HepG2 (cell line): ENCODE results near the gene SBSN.

Experiments used
- GLI4 ChIP-seq: sonication (generic); formaldehyde crosslinking; IDR thresholded peaks from 2 replicates; pipeline ENCODE4 v1.5.1; 2020; ENCODE audit warnings: missing genetic modification reagents, mild to moderate bottlenecking, moderate library complexity, borderline replicate concordance
- NFYC ChIP-seq: IDR thresholded peaks from 2 replicates; pipeline ENCODE4 v1.6.1; 2016; ENCODE audit warnings: missing genetic modification reagents, missing compliant biosample characterization
- POLR2A ChIP-seq, 2 experiments: IDR thresholded peaks; 2 replicates each; pipeline ENCODE4 v1.6.1; 2011; ENCODE audit warnings: low read depth in 2 of 2, low read length in 2 of 2, mild to moderate bottlenecking in 1 of 2, moderate library complexity in 1 of 2; ENCODE audit not compliant: insufficient read depth in 1 of 2
- TCF7L2 ChIP-seq: IDR thresholded peaks from 2 replicates; pipeline ENCODE4 v1.6.1; 2011; ENCODE audit warnings: mild to moderate bottlenecking, low read depth, low read length, moderate library complexity
- YY1 ChIP-seq: IDR thresholded peaks from 2 replicates; pipeline ENCODE4 v1.6.1; 2011; ENCODE audit warnings: low read length, low read depth, moderate library complexity, mild to moderate bottlenecking; ENCODE audit not compliant: insufficient read depth, insufficient replicate concordance
- ZNF329 ChIP-seq: sonication (generic); formaldehyde crosslinking; IDR thresholded peaks from 2 replicates; pipeline ENCODE4 v1.9.0; 2021; ENCODE audit warnings: low read depth, mild to moderate bottlenecking, missing genetic modification reagents
- ZNF501 ChIP-seq: sonication (generic); formaldehyde crosslinking; IDR thresholded peaks from 2 replicates; pipeline ENCODE4 v1.5.1; 2020; ENCODE audit warnings: mild to moderate bottlenecking, moderate library complexity, missing genetic modification reagents
- ZNF510 ChIP-seq: sonication (generic); formaldehyde crosslinking; IDR thresholded peaks from 2 replicates; pipeline ENCODE4 v1.4.0; 2020; ENCODE audit warnings: low read depth, mild to moderate bottlenecking, missing genetic modification reagents
- ZNF75D ChIP-seq: sonication (generic); formaldehyde crosslinking; IDR thresholded peaks from 2 replicates; pipeline ENCODE4 v1.8.1; 2023; ENCODE audit warnings: missing genetic modification reagents, mild to moderate bottlenecking, borderline replicate concordance
- TF ChIP-seq, protein P1 (sequence below): sonication (generic); formaldehyde crosslinking; IDR thresholded peaks from 2 replicates; pipeline ENCODE4 v1.5.0; 2020; ENCODE audit warnings: mild to moderate bottlenecking, missing genetic modification reagents, moderate library complexity
- TF ChIP-seq, protein P2 (sequence below): sonication (generic); formaldehyde crosslinking; IDR thresholded peaks from 2 replicates; pipeline ENCODE4 v1.5.0; 2020; ENCODE audit warnings: missing genetic modification reagents
- TF ChIP-seq, protein P3 (sequence below): sonication (generic); formaldehyde crosslinking; IDR thresholded peaks from 2 replicates; pipeline ENCODE4 v1.9.0; 2021; ENCODE audit warnings: missing genetic modification reagents, borderline replicate concordance
- TF ChIP-seq, protein P4 (sequence below): fragments of 450-650 bp; IDR thresholded peaks from 2 replicates; pipeline ENCODE4 v1.6.1; 2017; ENCODE audit warnings: mild to moderate bottlenecking

DNA sequence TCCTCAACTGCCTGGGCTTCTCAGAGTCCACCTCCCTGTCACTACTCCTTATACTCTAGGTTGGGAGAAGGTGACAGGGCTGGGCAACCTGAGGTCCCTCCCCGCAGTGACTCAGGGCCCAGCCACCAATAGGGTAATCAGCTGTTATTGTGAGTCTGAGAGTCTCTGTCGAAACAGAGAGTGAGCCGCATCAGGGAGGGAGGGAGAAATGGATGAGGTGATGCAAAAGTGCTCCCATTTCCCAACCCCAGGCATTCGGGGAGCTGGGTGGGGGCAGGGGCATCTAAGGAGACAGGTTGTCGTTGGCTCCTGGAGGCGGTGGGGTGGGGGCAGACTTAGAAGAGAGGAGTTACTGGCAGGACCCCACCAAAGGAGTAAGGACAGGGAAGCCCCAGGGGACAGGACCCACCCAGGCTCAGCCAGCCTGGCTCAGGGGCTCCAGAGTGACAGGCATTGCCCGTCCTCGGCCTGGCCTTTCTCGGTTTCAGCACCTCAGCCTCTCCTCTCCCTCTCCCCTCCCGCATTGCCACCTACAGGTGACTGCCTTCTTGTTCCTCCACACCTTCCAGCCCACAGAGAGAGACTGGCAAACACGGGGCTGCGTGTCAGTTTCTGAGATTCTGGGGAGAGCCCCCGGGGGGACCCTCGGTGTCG, 14.4 kb downstream of the SBSN start, which contains the start of gene DMKN:
- TF ChIP-seq, protein P1, sequence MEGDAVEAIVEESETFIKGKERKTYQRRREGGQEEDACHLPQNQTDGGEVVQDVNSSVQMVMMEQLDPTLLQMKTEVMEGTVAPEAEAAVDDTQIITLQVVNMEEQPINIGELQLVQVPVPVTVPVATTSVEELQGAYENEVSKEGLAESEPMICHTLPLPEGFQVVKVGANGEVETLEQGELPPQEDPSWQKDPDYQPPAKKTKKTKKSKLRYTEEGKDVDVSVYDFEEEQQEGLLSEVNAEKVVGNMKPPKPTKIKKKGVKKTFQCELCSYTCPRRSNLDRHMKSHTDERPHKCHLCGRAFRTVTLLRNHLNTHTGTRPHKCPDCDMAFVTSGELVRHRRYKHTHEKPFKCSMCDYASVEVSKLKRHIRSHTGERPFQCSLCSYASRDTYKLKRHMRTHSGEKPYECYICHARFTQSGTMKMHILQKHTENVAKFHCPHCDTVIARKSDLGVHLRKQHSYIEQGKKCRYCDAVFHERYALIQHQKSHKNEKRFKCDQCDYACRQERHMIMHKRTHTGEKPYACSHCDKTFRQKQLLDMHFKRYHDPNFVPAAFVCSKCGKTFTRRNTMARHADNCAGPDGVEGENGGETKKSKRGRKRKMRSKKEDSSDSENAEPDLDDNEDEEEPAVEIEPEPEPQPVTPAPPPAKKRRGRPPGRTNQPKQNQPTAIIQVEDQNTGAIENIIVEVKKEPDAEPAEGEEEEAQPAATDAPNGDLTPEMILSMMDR (CRISPR knock-in tag): peak; percentile 37; the same call in 1 of the 2 replicates
- TF ChIP-seq, protein P2, sequence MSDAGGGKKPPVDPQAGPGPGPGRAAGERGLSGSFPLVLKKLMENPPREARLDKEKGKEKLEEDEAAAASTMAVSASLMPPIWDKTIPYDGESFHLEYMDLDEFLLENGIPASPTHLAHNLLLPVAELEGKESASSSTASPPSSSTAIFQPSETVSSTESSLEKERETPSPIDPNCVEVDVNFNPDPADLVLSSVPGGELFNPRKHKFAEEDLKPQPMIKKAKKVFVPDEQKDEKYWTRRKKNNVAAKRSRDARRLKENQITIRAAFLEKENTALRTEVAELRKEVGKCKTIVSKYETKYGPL (CRISPR knock-in tag): no peak
- no peak for TF ChIP-seq ZNF510 (CRISPR knock-in tag)
- no peak for TF ChIP-seq ZNF501 (CRISPR knock-in tag)
- TF ChIP-seq TCF7L2: no peak
- TF ChIP-seq, protein P3, sequence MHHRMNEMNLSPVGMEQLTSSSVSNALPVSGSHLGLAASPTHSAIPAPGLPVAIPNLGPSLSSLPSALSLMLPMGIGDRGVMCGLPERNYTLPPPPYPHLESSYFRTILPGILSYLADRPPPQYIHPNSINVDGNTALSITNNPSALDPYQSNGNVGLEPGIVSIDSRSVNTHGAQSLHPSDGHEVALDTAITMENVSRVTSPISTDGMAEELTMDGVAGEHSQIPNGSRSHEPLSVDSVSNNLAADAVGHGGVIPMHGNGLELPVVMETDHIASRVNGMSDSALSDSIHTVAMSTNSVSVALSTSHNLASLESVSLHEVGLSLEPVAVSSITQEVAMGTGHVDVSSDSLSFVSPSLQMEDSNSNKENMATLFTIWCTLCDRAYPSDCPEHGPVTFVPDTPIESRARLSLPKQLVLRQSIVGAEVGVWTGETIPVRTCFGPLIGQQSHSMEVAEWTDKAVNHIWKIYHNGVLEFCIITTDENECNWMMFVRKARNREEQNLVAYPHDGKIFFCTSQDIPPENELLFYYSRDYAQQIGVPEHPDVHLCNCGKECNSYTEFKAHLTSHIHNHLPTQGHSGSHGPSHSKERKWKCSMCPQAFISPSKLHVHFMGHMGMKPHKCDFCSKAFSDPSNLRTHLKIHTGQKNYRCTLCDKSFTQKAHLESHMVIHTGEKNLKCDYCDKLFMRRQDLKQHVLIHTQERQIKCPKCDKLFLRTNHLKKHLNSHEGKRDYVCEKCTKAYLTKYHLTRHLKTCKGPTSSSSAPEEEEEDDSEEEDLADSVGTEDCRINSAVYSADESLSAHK (CRISPR knock-in tag): no peak
- TF ChIP-seq POLR2A (IDR thresholded peaks at IDR 0.05; ENCODE audit: insufficient read depth in 1 of 2, low read depth in 2 of 2, low read length in 2 of 2): no peak
- no peak for TF ChIP-seq ZNF329
- TF ChIP-seq YY1: no peak
- no peak for TF ChIP-seq ZNF75D
- TF ChIP-seq GLI4 (CRISPR knock-in tag): no peak
- no peak for TF ChIP-seq NFYC
- TF ChIP-seq, protein P4, sequence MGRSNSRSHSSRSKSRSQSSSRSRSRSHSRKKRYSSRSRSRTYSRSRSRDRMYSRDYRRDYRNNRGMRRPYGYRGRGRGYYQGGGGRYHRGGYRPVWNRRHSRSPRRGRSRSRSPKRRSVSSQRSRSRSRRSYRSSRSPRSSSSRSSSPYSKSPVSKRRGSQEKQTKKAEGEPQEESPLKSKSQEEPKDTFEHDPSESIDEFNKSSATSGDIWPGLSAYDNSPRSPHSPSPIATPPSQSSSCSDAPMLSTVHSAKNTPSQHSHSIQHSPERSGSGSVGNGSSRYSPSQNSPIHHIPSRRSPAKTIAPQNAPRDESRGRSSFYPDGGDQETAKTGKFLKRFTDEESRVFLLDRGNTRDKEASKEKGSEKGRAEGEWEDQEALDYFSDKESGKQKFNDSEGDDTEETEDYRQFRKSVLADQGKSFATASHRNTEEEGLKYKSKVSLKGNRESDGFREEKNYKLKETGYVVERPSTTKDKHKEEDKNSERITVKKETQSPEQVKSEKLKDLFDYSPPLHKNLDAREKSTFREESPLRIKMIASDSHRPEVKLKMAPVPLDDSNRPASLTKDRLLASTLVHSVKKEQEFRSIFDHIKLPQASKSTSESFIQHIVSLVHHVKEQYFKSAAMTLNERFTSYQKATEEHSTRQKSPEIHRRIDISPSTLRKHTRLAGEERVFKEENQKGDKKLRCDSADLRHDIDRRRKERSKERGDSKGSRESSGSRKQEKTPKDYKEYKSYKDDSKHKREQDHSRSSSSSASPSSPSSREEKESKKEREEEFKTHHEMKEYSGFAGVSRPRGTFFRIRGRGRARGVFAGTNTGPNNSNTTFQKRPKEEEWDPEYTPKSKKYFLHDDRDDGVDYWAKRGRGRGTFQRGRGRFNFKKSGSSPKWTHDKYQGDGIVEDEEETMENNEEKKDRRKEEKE: no peak
